ENCODE results near the gene FBXL22.

Gene FBXL22

GRCh38 chr15:63601026-63601703 is 4.0 kb downstream of the FBXL22 start (continued):
- TF ChIP-seq HIC1 (tag by site-specific recombination; IDR thresholded peaks at IDR 0.05) (no peak), ZNF155 (tag by site-specific recombination; IDR thresholded peaks at IDR 0.05) (no peak), ZNF24 (tag by site-specific recombination; IDR thresholded peaks at IDR 0.05) (no peak), RBAK (tag by site-specific recombination; IDR thresholded peaks at IDR 0.05) (no peak), ZEB2 (tag by site-specific recombination; IDR thresholded peaks at IDR 0.05) (peak; percentile 57), ZNF513 (tag by site-specific recombination; IDR thresholded peaks at IDR 0.05) (no peak), ZNF26 (tag by site-specific recombination; IDR thresholded peaks at IDR 0.05) (no peak), ZNF274 (IDR thresholded peaks at IDR 0.05; ENCODE audit: low read length) (no peak), ZNF274 (tag by site-specific recombination; IDR thresholded peaks at IDR 0.05; ENCODE audit: borderline replicate concordance) (no peak), SP7 (tag by site-specific recombination; IDR thresholded peaks at IDR 0.05) (0 out of 2 replicates have a peak, but pooled peaks have one; percentile 34), ZNF280D (tag by site-specific recombination; IDR thresholded peaks at IDR 0.05) (no peak), REPIN1 (tag by site-specific recombination; IDR thresholded peaks at IDR 0.05; ENCODE audit: low read depth) (no peak), ZNF133 (tag by site-specific recombination; IDR thresholded peaks at IDR 0.05) (no peak), ZFHX2 (tag by site-specific recombination; conservative IDR thresholded peaks at IDR 0.05) (peak; percentile 59), ZBTB11 (tag by site-specific recombination; conservative IDR thresholded peaks at IDR 0.05; ENCODE audit: low read depth) (peak; percentile 47; the same call in 1 of the 2 replicates), ZSCAN23 (tag by site-specific recombination; IDR thresholded peaks at IDR 0.05) (no peak), PRDM6 (tag by site-specific recombination; IDR thresholded peaks at IDR 0.05) (no peak), CTCF (tag by site-specific recombination; IDR thresholded peaks at IDR 0.05) (no peak), ZNF561 (tag by site-specific recombination; IDR thresholded peaks at IDR 0.05; ENCODE audit: borderline replicate concordance) (no peak)
